ENCODE results near the gene RGMB.
A peak's percentile ranks its signal among the peaks of the same experiment; 100 is the strongest.

The RGMB gene

DNA sequence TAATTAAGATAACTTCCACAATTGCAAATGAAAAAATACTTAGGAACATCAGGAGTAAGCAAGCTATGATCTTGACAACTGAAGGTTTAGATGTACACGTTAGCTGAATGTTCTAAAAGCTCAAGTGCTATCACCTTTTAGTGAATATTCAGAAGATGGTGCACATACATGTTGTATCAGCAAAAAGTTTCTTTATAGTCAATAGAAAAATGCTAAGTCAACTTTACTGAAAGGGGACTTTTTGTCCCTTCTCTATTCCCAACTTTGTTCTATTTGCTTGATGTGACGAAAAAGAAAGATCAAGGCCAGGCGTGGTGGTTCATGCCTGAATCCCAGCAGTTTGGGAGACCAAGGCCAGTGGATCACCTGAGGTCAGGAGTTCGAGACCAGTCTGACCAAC, 7.6 kb upstream of the RGMB start:
- no peak for TF ChIP-seq ZBTB7A (IDR thresholded peaks at IDR 0.05; ENCODE audit: low read depth)
- no peak for TF ChIP-seq RAD21 (IDR thresholded peaks at IDR 0.05; ENCODE audit: low read depth)
- TF ChIP-seq FOXM1 (IDR thresholded peaks at IDR 0.05; ENCODE audit: borderline replicate concordance, low read depth): no peak
- no peak for TF ChIP-seq NFIC (IDR thresholded peaks at IDR 0.05)
- TF ChIP-seq, protein P1, sequence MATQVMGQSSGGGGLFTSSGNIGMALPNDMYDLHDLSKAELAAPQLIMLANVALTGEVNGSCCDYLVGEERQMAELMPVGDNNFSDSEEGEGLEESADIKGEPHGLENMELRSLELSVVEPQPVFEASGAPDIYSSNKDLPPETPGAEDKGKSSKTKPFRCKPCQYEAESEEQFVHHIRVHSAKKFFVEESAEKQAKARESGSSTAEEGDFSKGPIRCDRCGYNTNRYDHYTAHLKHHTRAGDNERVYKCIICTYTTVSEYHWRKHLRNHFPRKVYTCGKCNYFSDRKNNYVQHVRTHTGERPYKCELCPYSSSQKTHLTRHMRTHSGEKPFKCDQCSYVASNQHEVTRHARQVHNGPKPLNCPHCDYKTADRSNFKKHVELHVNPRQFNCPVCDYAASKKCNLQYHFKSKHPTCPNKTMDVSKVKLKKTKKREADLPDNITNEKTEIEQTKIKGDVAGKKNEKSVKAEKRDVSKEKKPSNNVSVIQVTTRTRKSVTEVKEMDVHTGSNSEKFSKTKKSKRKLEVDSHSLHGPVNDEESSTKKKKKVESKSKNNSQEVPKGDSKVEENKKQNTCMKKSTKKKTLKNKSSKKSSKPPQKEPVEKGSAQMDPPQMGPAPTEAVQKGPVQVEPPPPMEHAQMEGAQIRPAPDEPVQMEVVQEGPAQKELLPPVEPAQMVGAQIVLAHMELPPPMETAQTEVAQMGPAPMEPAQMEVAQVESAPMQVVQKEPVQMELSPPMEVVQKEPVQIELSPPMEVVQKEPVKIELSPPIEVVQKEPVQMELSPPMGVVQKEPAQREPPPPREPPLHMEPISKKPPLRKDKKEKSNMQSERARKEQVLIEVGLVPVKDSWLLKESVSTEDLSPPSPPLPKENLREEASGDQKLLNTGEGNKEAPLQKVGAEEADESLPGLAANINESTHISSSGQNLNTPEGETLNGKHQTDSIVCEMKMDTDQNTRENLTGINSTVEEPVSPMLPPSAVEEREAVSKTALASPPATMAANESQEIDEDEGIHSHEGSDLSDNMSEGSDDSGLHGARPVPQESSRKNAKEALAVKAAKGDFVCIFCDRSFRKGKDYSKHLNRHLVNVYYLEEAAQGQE (IDR thresholded peaks at IDR 0.05; ENCODE audit: low read depth): no peak
- no peak for TF ChIP-seq YY1 (IDR thresholded peaks at IDR 0.05; ENCODE audit: low read depth)
- no peak for TF ChIP-seq TAF1 (IDR thresholded peaks at IDR 0.05; ENCODE audit: low read depth)
- no peak for TF ChIP-seq TCF12 (IDR thresholded peaks at IDR 0.05; ENCODE audit: low read depth)
- TF ChIP-seq EP300 (IDR thresholded peaks at IDR 0.05; ENCODE audit: borderline replicate concordance): no peak
- TF ChIP-seq TEAD4 (IDR thresholded peaks at IDR 0.05): no peak
- TF ChIP-seq CREB1 (IDR thresholded peaks at IDR 0.05; ENCODE audit: low read depth): no peak

DNA sequence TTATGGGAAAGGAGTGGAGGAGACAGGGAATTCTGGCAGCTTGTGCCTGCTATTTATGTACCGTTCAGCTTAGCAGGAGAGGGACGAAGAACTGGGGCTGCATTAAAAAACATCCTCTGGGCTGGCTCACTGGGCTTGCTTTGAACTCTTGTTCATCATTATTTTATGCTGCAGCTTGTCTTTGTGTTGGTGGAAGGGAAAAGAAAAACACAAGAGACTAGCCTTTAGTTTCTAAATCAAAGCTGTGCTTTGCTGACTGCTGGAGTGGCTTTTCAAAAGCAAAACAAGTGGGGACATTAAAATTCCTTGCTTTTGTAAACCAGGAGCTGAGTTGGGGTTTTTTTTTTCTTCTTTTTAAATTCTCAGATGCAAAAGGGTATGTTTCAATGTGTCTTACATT, 5.9 kb upstream of the RGMB start:
- TF ChIP-seq, protein P2, sequence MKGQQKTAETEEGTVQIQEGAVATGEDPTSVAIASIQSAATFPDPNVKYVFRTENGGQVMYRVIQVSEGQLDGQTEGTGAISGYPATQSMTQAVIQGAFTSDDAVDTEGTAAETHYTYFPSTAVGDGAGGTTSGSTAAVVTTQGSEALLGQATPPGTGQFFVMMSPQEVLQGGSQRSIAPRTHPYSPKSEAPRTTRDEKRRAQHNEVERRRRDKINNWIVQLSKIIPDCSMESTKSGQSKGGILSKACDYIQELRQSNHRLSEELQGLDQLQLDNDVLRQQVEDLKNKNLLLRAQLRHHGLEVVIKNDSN (IDR thresholded peaks at IDR 0.05): no peak
- TF ChIP-seq CREB1 (IDR thresholded peaks at IDR 0.05; ENCODE audit: low read depth): no peak
- TF ChIP-seq TCF12 (IDR thresholded peaks at IDR 0.05; ENCODE audit: low read depth): no peak
- no peak for TF ChIP-seq TEAD4 (IDR thresholded peaks at IDR 0.05)
- no peak for TF ChIP-seq EGR1 (IDR thresholded peaks at IDR 0.05)
- no peak for TF ChIP-seq YY1 (IDR thresholded peaks at IDR 0.05; ENCODE audit: low read depth)
- no peak for TF ChIP-seq RAD21 (IDR thresholded peaks at IDR 0.05; ENCODE audit: low read depth)
- TF ChIP-seq EP300 (IDR thresholded peaks at IDR 0.05; ENCODE audit: borderline replicate concordance): no peak
- TF ChIP-seq NFIC (IDR thresholded peaks at IDR 0.05): no peak

DNA sequence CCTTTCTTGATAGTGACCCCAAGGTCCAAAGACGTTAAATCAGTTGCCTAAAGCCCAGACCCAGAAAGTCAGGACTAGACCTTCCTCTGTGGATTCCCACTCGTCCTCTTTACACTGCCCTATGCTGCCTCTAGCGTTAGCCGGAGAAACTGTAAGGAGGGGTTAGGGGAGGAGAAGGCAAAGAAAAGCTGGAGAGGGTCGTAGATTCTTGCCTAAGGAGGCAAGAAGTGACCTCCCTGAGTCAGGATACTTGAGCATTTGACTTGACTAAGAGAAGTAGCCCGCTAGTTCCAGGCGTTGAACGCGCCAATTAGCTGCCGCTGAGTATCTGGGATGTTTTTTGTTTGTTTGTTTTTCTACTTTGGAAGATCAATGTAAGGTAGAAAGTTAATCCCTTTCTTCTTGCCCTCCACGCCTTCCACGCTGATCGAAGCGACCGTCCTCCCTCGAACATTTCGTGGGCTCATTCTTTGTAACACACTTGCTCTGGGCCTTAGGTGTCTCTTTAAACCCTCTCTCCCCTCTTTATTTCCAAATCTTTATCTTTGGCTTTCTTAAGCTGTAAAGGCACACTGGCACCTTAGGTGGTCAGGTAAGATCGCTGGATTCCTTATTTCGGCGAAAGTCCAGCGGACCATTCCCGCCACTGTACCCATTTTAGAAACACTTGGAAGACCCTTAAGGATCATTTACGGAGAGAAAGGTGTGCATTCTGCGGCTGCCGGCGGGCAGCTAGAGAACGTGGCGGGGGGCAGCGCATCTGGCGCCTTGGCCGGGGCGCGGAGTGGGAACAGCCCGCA, 5.1 kb upstream of the RGMB start:
- TF ChIP-seq TCF12 (IDR thresholded peaks at IDR 0.05; ENCODE audit: low read depth) (no peak), RAD21 (IDR thresholded peaks at IDR 0.05; ENCODE audit: low read depth) (peak; percentile 85)

DNA sequence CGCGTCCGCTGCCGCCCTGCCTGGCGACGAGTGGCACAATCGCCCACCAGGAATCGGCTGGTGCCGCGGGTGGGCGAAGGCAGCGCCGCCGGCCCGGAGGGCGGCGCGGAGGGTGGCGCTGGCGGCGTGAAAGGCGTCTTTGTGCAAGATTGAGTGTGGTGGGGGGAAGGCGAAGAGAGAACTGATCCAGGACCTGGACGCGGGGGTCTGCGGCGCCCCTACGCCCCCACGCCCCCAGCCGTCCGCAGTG, 4.6 kb upstream of the RGMB start:
- TF ChIP-seq, protein P1 (IDR thresholded peaks at IDR 0.05; ENCODE audit: low read depth): no peak
- peak; percentile 100 for TF ChIP-seq ZBTB7A (IDR thresholded peaks at IDR 0.05; ENCODE audit: low read depth)
- TF ChIP-seq FOXM1 (IDR thresholded peaks at IDR 0.05; ENCODE audit: borderline replicate concordance, low read depth): no peak

DNA sequence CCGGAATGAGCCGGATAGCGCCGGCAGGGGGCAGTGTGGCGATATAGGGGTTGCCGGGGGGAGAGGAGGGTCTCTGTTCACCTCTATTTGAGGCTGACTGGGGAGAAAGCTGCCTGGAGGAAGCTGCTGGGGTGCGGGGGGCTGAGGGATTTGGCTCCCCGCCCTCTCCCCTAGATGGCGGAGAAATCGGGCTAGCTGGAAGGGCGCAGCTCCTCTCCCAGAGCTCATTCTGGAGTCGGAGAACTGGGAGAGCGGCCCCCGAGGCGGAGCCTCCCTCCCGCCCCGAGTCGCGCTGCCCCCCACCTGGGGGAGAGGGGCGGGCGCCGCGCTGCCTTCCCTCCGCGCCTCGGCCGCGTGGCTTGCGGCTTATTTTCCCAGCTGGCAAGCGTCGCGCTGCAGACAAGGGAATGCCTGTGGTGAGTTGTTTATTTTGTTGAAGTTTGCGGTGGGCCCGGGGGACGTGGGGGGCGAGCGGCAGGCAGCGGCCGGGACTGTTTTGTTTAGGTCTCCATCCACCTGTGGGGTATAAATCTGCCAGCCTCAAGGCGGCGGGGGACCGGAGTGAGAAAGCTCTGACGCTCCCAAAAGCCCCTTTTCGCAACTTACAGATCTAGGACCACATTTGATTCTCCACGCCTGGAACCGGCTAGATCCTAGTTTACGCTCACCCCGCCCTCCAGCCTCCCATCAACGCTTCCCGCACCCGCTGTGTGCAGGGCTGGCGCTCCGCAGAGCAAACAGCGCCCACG, 4.1 kb upstream of the RGMB start:
- TF ChIP-seq TEAD4 (IDR thresholded peaks at IDR 0.05) (no peak), YY1 (IDR thresholded peaks at IDR 0.05; ENCODE audit: low read depth) (0 out of 2 replicates have a peak, but pooled peaks have one; percentile 25), ZBTB7A (IDR thresholded peaks at IDR 0.05; ENCODE audit: low read depth) (peak; percentile 7; the same call in 1 of the 2 replicates), TCF12 (IDR thresholded peaks at IDR 0.05; ENCODE audit: low read depth) (no peak), RAD21 (IDR thresholded peaks at IDR 0.05; ENCODE audit: low read depth) (peak; percentile 22; the same call in 1 of the 2 replicates)
- TF ChIP-seq, protein P3, sequence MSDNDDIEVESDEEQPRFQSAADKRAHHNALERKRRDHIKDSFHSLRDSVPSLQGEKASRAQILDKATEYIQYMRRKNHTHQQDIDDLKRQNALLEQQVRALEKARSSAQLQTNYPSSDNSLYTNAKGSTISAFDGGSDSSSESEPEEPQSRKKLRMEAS (IDR thresholded peaks at IDR 0.05): no peak; the same call in 1 of the 2 replicates
- TF ChIP-seq, protein P2 (IDR thresholded peaks at IDR 0.05): no peak

DNA sequence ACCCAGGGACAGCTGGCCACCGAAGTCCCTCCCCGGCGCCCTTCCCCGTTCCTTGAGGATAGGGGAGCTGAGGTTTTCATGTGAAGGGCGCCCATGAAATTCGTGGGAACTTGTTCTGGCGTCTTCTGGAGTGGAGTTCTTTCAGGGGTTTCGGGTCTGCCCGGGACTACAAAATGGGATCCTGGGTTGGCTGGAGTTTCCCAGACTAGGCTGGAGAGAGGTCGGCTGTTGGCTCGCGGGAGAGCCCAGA, 3.6 kb upstream of the RGMB start:
- TF ChIP-seq EP300 (IDR thresholded peaks at IDR 0.05; ENCODE audit: borderline replicate concordance) (no peak), TEAD4 (IDR thresholded peaks at IDR 0.05) (no peak), YY1 (IDR thresholded peaks at IDR 0.05; ENCODE audit: low read depth) (no peak)

Data from Ishikawa (cell line).